CD4-positive, alpha-beta T cell treated with Interleukin-4 for 4 hours (primary cell): ENCODE measurements around the gene TFB1M.
"Not testable (repeated sequence)": the region's sequence is repeated elsewhere in the genome, so short reads cannot be mapped to it uniquely, and the experiment has no call there.

ENCODE experiments used
- DNase-seq: peaks from one replicate; pipeline ENCODE4 v3.0.0-alpha.2; 2020

The TFB1M gene

DNA sequence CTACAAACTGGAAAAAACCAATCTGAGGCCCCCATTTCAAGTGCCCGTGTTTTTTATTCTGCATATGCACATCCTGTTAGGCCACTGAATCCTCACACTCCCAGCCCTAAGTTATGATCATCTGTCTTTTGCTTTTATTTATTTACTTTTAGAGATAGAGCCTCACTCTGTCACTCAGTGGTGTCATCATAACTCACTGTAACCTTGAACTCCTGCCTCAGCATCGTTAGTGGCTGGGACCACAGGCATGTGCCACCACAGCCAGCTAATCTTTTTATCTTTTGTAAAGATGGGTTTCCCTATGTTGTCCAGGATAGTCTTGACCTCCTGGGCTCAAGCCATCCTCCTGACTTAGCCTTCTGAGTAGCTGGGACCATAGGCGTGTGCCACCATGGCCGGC, 80.1 kb downstream of the TFB1M start:
- no peak for DNase-seq

DNA sequence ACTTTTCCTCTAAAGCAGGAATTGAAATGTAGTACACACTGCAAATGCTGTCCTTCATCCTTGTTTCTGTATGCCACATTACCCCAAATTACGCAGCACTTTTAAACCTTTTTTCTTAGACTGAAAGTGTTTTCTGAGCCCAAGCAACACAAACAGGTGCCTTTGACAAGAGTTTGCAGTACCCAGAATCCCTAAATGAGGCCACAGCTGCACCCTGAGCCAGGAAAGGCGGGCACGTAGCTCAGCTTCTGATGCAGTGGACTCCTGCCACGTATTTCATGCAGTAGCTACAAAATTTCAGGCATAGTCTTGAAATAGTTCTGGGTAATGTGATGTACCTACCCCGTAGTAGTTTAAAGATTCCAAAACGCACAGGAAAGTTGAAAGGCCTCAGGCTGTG, 81.4 kb downstream of the TFB1M start:
- DNase-seq = no peak

DNA sequence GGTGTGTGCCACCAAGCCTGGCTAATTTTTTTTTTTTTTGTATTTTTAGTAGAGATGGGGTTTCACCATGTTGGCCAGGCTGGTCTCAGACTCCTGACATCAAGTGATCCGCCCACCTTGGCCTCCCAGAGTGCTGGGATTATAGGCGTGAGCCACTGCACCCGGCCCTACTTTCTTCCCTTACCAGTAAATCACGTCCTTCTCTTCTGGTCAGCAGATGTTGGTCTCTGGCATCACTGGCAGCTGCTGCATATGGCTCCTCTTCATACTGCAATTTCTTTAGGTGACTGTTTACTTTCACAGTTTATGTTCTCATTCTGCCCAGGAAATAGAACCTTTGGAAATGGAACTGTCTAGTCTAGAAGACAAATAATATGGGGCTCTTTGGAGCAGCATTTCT, 83.3 kb downstream of the TFB1M start:
- not testable (repeated sequence) for DNase-seq

DNA sequence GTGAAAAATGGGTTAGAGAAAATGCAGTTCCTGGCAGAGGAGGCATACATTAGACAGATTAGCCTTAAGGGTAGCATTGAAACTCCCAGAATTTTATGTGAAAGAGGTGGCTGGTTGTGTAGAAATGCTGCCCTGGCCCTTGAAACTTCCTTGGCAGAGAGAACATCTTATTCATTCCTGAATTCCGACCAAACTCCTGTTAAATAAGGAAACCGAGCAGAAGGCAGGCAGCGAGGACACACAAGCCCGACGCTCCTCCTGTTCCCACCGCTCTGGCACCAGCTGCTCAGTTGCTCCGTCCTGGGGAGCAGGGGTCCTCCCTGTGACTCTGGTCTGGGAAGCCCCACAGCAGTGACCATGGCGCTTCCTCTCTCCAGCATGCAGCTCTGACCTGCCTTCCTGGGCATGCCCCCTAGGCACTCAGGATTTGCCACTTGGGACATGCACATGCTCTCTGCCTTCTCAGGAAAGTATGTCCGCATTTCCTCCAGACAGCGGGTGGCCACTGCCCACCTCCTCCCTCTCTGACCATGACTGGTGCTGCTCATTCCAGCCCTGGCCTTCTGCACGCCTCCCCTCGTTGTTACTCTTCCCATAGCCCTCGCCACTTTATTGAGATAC, 85.6 kb downstream of the TFB1M start:
- DNase-seq = no peak

DNA sequence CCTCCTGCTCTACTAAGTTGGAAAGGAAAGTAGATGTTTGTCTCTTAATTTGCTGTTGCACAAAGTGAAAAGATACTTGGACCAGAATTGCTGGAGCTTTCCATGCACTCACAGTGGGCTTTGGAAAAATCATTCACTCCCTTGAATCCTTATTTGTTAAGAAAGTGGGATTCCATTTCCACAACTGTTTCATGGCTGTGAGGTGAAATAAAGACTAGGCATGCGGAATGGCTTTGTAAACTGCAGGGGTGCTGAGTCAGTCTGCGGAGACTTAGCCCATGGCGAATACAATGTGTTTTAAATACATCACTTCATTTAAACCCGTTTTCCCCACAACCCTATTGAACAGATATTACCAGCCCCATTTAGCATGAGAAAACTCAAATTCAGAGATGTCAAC, 87.2 kb downstream of the TFB1M start:
- DNase-seq = no peak

DNA sequence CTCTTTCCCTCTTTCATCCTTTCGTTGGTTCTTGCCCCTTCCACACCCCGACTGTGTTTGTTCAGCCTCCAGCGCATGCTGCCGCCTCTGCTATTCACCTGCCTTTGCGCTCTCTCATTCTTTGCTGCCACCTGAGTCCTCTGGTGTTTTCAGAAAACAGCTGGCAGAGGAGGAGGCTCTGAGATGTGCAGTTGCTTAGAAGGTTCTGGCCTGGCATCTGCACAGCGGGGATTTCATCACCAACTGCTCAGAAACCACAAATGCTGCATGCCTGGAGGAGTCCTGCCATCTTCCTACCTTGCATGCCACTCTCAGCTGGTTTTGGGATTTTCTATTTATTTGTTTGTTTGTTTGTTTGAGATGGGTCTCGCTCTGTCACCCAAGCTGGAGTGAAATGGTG, 89.7 kb downstream of the TFB1M start:
- DNase-seq = no peak

DNA sequence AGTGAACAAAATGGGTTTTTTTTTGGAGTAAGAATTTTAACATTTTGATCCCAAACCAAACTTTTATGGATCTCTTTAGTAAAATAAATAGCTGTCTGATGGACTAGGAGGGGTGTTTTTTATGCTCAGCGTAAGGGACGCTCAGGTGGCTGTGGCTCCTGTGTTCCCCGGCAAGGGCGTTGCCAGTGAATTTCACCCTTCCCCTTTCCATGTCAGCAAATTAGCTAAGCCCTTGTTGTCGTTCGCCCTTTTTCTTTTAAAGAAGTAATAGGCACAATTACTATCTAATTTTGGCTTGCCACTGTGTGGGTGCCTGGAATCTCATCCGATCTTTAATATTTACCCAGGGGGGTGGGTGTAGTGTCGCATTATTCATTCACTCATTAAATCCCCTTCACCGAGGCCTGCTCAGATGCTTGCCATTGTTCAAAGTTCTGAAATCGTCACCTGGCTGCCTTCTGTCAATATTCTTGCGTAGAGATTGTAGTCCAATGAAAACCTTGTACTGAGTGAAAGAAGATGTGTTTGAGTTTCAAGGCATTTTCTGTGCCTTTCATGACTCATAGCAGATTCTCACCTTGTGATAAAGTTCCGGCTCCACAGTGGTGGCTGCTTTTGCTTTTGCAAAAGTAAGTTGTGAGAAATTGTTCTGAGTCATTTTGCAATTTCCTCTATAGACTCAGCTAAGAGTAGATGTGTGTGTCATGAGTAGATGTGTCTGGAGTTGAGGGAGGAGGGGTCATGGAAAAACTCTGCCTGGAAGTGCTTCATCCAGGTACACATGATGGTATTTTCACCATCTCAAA, 90.4 kb downstream of the TFB1M start:
- peak; percentile 76 for DNase-seq

DNA sequence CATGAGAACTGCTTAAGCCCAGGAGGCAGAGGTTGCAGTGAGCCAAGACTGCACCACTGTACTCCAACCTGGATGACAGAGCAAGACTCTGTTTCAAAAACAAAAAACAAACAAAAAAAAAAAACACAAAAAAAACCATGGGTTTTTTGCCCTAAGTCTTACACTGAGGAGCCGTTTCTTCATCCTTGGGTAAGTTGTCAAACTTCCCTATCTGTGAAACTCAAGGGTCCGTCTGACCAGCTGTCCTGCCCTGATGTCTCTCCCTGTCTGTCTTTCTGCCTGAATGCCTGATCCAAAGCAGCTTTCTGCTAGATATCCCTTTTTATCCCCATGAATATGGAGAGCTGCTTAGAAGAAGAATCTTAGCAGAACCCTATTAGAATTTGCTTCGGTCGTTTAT, 91.8 kb downstream of the TFB1M start:
- DNase-seq = no peak

DNA sequence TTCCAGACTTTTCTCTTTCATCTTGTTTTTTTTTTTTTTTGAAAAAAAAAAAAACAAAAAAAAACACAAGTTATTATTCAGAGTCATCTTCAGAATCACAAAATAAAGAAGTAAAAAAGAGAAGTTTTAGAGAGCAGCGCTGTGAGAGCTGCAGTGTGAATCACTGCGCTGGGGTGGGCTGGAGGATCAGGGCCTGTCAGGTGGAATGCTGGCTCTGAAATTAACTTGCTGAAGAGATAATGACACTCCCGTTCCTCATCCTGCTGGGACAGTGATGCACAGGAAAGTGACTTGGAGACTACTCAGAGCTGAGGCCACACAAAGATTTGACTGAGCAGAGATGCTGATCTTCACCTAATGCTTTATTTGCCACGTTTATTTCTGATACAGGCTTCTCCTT, 93.2 kb downstream of the TFB1M start:
- no peak for DNase-seq

DNA sequence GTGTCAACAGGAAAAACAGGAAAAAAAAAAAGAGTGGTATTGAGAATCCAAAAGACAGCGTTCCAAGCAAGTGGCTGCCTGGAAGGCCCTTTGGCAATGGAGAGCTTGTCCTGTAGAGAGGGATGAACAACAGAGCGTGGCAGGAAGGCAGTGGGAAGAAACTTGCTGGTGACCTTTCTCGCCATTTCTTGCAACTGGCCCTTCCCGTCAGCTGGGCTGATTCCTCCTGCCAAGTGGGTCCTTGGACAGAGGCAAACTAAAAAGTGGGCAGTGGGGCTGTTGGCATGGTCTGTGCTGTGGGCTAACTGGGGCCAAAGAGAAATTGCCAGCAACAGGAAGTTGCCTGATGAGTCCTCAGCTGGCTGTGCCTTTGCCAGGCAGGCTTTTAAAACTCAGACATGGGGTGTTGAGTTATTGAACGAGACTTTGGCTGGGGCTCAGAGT, 94.4 kb downstream of the TFB1M start:
- no peak for DNase-seq

DNA sequence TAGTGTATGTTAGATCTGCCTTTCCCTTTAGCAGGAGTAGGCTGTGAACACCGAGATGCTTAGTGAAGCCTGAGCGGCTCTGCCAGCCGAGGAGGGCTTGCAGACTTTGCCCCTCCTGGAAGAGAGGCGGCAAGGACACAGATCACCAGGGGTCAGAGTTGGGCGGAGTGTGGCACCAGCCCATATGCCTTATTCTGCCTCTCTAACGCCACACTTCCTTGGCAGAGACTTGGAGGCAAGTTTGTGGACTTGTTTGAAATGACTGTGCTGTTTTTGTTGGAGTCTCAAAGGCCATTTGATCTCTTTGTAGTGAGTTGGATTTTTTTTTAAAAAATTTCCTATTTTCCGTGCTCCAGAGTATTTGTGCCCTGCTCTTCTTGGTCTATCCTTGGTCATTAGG, 95.0 kb downstream of the TFB1M start:
- no peak for DNase-seq

DNA sequence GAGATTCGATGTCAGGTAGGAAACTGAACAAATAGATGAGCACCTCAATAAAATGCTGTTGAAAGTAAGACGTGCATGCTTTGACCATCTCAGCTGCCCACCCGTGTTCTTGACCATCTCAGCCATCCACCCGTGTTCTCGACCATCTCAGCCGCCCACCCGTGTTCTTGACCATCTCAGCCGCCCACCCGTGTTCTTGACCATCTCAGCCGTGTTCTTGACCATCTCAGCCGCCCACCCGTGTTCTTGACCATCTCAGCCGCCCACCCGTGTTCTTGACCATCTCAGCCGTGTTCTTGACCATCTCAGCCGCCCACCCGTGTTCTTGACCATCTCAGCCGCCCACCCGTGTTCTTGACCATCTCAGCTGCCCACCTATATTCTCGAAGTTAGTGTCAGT, 95.6 kb downstream of the TFB1M start:
- DNase-seq = not testable (repeated sequence)

DNA sequence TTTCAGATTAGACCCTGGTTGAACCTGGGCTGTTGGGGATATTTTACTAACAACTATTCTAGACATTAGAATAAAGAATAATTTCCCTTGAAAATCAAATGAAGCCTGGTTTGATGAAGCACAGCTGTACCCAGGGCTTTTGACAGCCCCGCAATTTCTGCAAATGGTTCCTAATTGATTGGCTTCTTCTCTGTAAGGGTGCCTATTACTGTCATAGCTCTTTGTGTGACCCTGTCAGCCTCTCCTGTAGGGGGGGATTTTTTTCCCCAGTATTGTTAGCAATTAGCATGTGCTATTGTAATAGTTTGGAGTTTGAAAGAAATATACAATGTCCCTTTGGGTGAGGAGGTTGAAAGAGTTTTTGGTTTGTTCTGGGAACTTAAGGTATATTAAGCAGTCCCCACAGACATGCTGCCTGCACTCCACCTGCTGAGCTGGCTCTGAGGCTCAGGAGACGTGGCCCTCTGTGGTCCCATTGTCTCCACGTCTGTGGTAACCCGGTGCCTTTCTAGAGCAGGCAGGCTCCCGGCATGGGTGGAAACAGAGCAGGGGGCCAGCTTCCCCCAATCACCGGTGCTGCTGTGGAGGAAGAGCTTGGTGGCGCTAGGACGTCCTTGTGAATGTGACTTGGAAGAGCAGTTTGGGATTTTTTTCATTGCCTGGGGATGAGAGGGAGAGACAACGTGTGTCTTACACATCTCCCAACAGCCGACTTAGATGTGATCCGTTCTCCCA, 97.8 kb downstream of the TFB1M start:
- DNase-seq = no peak

DNA sequence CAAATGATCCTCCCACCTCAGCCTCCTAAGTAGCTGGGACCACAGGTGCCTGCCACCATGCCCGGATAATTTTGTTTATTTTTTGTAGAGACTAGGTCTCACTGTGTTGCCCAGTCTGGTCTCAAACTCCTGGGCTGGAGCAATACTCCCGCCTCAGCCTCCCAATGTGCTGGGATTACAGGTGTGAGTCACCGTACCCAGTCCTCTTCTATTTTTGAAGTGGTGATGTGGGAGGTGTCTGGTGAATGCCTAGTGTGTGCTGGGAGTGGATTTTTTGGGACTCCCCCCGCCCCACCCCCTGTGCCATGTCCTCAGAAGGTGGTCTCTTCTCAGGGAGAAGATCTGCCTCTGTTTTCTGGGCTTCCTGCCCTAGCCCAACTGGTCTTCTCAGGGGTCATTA, 98.4 kb downstream of the TFB1M start:
- DNase-seq = no peak

DNA sequence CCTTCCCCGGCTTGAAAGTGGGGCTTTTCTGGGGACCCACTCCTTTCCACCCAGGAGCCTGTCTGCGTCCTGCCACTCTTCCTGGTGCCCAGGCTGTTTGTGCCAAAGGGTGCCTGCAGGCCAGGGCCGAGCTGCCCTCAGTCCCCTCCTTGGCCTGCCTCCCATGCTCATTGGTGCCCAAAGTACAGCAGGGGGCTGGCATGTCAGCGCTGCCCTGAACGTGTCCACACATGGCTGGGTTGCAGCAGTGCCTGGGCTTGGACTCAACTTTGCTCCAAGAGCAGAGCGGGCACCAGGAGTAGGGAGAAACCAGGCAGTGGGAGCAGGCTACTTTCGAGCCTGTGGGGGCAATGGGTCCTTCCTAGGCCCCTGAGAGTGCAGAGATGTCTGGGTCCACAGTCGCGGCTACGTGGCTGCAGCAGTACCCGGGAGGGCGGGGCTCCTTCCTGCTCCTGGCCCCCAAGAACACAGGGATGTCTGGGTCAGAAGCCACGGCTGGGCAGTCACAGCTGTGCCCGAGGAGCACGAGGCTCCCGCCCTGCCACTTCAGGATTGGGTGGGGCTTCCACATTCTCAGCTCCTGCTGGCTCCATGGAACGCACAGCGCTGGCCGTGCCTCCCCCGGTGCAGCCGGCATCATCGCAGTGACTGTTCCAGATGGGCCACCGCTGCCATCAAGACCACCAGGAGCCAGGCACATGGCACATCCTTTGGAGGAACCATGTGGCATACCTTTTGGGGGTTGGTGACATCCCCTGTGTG, 100.5 kb downstream of the TFB1M start:
- DNase-seq = no peak

DNA sequence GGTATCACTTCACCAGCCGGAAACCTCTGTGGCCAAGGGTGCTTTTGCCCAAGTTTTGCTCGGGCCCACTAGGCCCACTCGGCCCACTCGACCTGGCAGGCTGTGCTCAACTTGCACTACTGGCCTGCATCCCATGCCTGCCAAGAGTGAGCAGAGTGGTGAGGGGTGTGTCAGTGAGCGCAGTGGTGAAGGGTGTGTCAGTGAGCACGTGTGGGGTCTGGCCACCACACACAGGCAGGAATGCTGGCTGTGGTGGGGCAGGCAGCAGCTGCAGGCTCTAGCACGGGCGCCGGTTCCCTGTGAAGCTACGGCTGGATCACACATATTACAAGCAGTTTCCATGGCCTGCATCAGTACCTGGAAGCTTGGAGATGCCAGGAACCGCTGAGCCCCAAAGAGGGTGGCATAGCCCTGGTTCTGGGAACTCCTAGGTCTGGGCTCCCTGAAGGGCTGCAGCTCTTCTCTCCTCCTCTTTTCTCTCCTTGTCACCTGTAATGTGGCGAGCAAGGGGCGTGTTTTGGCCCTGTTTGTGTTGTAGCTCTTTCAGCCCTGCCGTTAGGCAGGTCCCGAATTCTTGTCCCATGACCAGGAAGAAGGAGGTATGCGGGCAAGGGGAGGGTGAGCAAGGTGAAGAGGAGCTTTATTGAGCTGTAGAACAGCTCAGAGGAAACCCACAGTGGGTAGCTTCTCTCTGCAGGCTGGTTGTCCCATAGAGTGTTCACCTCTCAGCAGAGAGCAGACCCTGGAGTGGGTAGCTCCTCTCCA, 101.5 kb downstream of the TFB1M start:
- DNase-seq = no peak

DNA sequence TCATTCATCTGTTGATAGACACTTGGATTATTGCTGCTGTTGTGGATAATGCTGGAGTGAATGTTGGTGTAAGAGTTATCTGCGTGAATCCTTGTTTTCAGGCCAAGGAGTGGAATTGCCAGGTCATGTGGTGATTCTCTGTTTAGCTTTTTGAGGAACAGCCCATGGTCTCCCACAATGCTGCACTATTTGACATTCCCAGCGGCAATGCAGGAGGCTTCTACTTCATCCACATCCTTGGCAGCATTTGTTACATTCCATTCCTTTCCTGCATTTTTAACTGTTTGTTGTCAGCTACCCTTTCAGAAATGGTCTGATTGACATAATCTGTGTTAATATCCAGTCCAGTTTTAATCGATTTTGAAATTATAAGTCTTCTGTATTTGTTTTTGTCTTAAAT, 102.2 kb downstream of the TFB1M start:
- no peak for DNase-seq

DNA sequence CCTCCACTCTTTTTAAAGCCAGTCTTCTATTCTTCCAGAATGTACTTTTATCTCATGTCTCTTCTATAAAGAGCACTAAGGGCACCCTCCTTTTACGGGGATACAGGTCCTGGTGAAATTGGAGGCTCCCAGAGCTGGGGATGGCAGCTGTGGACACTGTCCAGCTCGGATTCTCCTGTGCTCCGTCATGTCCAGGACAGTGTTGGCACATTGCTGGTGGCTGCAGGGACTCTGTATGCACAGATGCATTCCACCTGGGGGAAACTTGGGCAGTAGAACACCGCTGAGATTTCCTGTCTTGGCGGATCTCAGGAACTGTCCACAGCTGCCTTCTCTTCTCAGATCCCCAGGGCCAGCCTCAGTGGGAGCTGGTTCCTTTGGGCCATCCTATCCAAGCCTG, 107.1 kb downstream of the TFB1M start:
- DNase-seq = no peak
